ENCODE measurements around the gene MPL. TPM values are rescaled to one million over a fixed set of nuclear protein-coding genes. Genes with fewer than 3 reads are reported as not detected.

MPL gene
- total and polyA plus RNA-seq, 2 of the 8 experiments (the other 6 are each of a cell fraction or from before 2014, with no cell fraction given) = 0.08 TPM; not detected in 1

DNA sequence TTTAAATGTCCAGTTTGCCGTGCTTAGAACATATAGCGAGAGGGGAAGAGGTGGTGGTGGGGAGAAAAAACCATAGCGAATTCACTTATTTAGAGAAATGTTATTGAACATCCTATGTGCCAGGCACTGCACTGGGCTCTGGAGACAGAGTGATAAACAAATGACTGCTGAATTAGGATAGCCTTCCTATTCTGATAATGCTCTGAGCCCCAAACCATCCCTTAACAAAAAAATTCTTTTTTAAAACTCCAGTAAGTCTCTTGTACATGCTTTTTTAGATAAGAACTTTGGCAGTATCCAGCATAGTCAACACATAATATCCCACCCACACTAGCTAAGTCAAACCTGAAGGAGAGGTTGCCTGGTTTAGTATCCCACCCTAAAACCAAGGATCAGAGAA lies 60.6 kb downstream of the MPL start:
- H2BK120ac ChIP-seq (replicated peaks; ENCODE audit: low read depth, low read length) = no peak overlapping the region
- no peaks in the 10 kb centered on the region for H3K23me2 ChIP-seq (ENCODE audit: low read depth, low read length)
- no peak overlapping the region for H3K56ac ChIP-seq (replicated peaks; ENCODE audit: insufficient read length, low read depth, low read length)
- no peaks in the 10 kb centered on the region for H3K4me1 ChIP-seq (replicated peaks in 1 of 4; ENCODE audit: control insufficient read depth in 3 of 4, insufficient read depth in 4 of 4, low read length in 3 of 4)
- H4K91ac ChIP-seq (replicated peaks; ENCODE audit: insufficient read length, low read length) = no peak overlapping the region
- H2BK20ac ChIP-seq (ENCODE audit: low read length) = no peak overlapping the region
- no peak for FAIRE-seq
- no peak overlapping the region for H2BK5ac ChIP-seq (ENCODE audit: low read depth, low read length)
- H3K36me3 ChIP-seq (ENCODE audit: control insufficient read depth in 2 of 4, insufficient read depth in 4 of 4, low read length in 3 of 4) = peaks cover 0 to 2% (median 0%) of the 10 kb centered on the region in 4 experiments; a peak in 1 of 8 replicates
- no peaks in the 10 kb centered on the region for H3K79me2 ChIP-seq (ENCODE audit: control insufficient read depth in 1 of 2, insufficient read depth in 2 of 2, low read length in 2 of 2)
- WGBS, 2 experiments (ENCODE audit: extremely low coverage in 1 of 2, insufficient coverage in 1 of 2, insufficient read length in 1 of 2, insufficient replicate concordance in 2 of 2, low coverage in 1 of 2, low lambda C conversion rate in 2 of 2, missing lambda C conversion rate in 1 of 2) = 91% methylated on average over 3 of the region's 3 CpGs; no CpG with 5 or more reads in 1 of the 2 experiments
- CTCF ChIA-PET (ENCODE audit: partially characterized antibody) = interaction anchor here (0.7 to 4.5 kb wide), 3 partner anchors 16 to 168 kb away, joined by 3 to 21 read pairs (median 3); no protein-coding TSS in a partner anchor
- POLR2A ChIA-PET (ENCODE audit: partially characterized antibody) = interaction anchor here (1.2 kb wide), 1 partner anchor 180 kb away, joined by 4 read pairs; no protein-coding TSS in a partner anchor
- no peak overlapping the region for H4K8ac ChIP-seq (ENCODE audit: extremely low read depth, insufficient read depth, low read length)
- no peak overlapping the region for H3K4me2 ChIP-seq (ENCODE audit: insufficient read depth in 1 of 2, low read depth in 2 of 2, low read length in 2 of 2)
- H3K9me3 ChIP-seq (ENCODE audit: insufficient read depth in 2 of 2, low read depth in 1 of 2, low read length in 1 of 2) = no peaks in the 10 kb centered on the region
- no peak overlapping the region for H2BK15ac ChIP-seq (ENCODE audit: low read length)
- no peak overlapping the region for H3K27ac ChIP-seq (ENCODE audit: low read depth, low read length)
- no peaks in the 10 kb centered on the region for H3K27me3 ChIP-seq (replicated peaks in 1 of 4; ENCODE audit: control insufficient read depth in 3 of 4, extremely low read depth in 1 of 4, insufficient read depth in 3 of 4, low read length in 3 of 4)
- no peak overlapping the region for H3K4ac ChIP-seq (replicated peaks; ENCODE audit: insufficient read length, low read depth, low read length)
- no peak overlapping the region for H3K9ac ChIP-seq (replicated peaks in 1 of 4; ENCODE audit: extremely low read depth in 1 of 4, low read depth in 3 of 4, low read length in 3 of 4)
- TF ChIP-seq JUN (IDR thresholded peaks at IDR 0.05; ENCODE audit: low read depth, low read length) (no peak), SIX5 (IDR thresholded peaks at IDR 0.05; ENCODE audit: low read depth, low read length) (no peak), BRCA1 (IDR thresholded peaks at IDR 0.05; ENCODE audit: low read depth, low read length) (no peak), POLR2AphosphoS5 (IDR thresholded peaks at IDR 0.05; ENCODE audit: low read depth, low read length) (no peak)
- H3K23ac ChIP-seq (ENCODE audit: insufficient read length) = no peak overlapping the region
- H2AFZ ChIP-seq (ENCODE audit: low read length) = no peak overlapping the region
- DNase-seq (ENCODE audit: low read depth in 1 of 2, low spot score in 2 of 2) = no peak
- H3K18ac ChIP-seq (ENCODE audit: extremely low read depth, low read length) = no peak overlapping the region
- no peak overlapping the region for H4K5ac ChIP-seq (ENCODE audit: insufficient read length, low read depth, low read length)
- H2BK12ac ChIP-seq (ENCODE audit: low read depth, low read length) = no peak overlapping the region
- no peak overlapping the region for H3K14ac ChIP-seq (ENCODE audit: insufficient read length)
- H3K4me3 ChIP-seq (ENCODE audit: extremely low read depth in 1 of 4, insufficient read depth in 2 of 4, low read depth in 3 of 4, low read length in 4 of 4) = no peak overlapping the region
- H4K20me1 ChIP-seq (replicated peaks in 1 of 2; ENCODE audit: control insufficient read depth in 1 of 2, insufficient read depth in 2 of 2, low read length in 2 of 2) = no peaks in the 10 kb centered on the region
- H3K79me1 ChIP-seq (ENCODE audit: low read depth, low read length) = no peaks in the 10 kb centered on the region
- H2AK5ac ChIP-seq (ENCODE audit: low read depth, low read length) = no peak overlapping the region
